HG03108 (cell line): ENCODE measurements around the gene FHIT.
"Not testable (repeated sequence)": the region's sequence is repeated elsewhere in the genome, so short reads cannot be mapped to it uniquely, and the experiment has no call there.

Source experiments
- ATAC-seq: cut with Tn5 transposase; IDR thresholded peaks from one replicate; pipeline ENCODE4 v1.9.1; 2021; ENCODE audit warnings: moderate library complexity; ENCODE audit not compliant: unreplicated experiment

FHIT gene

GRCh38 chr3:59831394-59831793, 1419.9 kb downstream of the FHIT start:
- ATAC-seq: no peak

DNA sequence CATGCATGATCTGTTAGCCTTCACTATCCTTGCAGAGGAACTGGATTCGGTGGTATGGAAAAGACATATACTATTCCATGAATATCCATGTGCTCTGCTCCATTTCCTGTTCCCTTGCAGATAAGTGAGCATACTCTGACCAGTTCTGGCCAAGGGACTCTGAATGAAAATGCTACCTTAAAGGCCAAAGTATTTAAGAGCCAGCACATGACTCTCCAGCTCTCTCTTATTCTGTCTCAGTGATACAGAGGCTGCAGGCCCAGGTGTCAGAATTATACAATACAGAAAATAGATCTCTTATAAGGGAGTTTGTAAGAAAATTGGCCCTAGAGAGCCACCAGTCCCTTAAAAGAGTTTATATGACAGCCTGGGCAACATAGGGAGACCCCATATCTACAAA, 1421.7 kb downstream of the FHIT start:
- no peak for ATAC-seq

- no peak for ATAC-seq
Observed at GRCh38 chr3:59824876-59825275, 1426.4 kb downstream of the FHIT start.

- no peak for ATAC-seq
Observed at GRCh38 chr3:59821274-59821673, 1430.0 kb downstream of the FHIT start.

- no peak for ATAC-seq
Observed at GRCh38 chr3:59820352-59820934, 1430.8 kb downstream of the FHIT start.

- no peak for ATAC-seq
Observed at GRCh38 chr3:59818919-59819300, 1432.3 kb downstream of the FHIT start.

- ATAC-seq: no peak
Observed at GRCh38 chr3:59818033-59818918, 1433.0 kb downstream of the FHIT start.

GRCh38 chr3:59817511-59817910, 1433.7 kb downstream of the FHIT start:
- no peak for ATAC-seq

- ATAC-seq: no peak
Observed at GRCh38 chr3:59816312-59816711, 1434.9 kb downstream of the FHIT start.

GRCh38 chr3:59813148-59813538, 1438.1 kb downstream of the FHIT start:
- ATAC-seq: no peak

DNA sequence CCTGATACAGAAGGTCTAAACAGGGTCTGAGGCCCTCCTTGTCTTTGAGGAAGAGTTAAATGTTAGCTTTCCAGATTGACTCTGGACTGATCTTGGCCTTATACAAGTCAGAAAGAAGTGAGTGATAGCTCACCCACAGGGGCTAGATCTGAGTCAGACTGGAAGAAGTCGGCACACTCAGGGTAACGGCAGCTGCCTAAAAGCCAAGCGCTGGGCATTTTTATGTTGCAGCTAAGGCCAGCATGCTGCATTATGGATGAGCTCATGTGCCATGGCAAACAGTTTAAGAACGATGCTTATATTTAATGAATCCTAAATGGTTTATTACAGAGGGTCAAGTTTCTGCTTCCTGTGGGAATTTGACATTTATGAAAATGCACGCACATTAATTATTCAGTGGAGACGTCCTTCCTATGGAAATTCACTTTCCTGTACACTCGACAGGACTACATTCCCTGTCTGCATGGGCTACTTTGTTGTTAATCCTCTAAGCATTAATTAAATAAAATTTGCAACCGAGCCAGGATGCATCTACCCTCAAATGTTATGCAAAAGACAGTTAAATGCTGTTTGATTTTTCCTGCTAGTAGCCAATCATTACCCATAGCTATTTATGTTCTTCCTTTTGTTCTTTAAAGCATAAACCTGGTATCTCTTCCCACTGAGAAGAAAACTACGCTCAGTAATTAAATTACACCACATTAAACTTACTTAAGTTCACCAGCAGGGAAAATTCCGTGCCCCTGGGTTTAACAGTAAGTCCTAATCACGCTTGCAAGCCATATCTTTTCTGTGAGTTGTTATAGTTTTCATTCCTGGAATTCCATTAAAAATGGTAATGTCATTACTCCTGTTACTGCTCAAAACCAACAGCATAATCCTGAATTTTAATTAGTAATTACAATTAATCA, 1438.8 kb downstream of the FHIT start:
- no peak for ATAC-seq

DNA sequence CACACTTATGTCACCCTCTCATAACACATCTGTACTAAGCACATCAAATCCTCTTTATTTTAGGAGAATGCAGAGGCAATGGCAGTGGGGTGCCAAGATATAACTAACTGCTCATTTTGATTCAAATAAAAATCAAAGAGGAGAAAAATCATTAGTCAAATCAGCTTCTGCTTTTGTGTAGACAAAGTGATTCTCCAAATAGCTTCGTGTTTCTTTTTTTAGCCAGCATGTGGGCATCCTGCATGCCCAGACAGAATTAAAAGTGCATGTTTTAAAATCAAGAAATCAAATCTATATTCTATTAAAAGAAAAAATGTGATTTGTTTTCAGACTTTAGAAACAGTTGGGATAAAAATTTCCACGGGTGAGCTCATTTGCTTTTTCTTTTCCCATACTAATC, 1440.1 kb downstream of the FHIT start:
- ATAC-seq: no peak

DNA sequence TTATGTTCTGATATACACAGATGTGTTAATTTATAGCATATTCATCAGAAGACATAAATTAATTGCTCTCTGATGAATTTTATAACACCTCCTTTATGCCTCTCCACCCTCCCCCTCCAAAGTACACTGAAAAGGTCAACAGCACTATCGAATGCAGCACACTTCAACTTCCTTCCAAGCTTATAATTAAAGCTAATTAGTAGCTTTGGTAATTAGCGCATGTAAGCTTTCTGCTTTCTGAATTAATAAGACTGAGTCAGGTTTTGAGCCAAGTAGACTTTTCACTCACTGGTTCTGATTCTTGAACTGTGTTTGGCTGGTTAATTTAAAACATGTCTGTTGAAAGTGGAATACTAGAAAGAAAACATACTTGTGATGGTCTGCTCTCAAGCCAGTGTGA, 1440.6 kb downstream of the FHIT start:
- no peak for ATAC-seq

- ATAC-seq: no peak
Observed at GRCh38 chr3:59809710-59810444, 1441.4 kb downstream of the FHIT start.

- no peak for ATAC-seq
Observed at GRCh38 chr3:59809016-59809415, 1442.2 kb downstream of the FHIT start.

DNA sequence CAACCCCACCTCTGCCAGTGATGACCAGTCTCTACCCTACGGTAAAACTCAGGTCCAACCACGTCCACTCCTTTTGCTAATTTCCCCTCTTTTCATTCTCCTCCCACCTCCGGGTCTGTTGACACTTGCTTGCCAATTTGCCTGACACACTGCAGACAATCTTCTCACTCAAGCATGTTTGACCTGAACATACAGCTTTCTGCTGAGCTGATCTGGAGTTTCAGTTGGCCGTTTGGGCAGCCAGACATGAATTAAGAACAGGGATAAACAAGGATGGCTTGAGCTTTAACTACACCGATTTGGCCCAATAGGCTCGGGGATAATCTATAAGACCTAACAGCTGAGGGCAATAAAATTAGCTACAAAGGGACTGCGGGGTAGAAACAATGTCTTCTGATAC, 1442.8 kb downstream of the FHIT start:
- ATAC-seq: no peak

DNA sequence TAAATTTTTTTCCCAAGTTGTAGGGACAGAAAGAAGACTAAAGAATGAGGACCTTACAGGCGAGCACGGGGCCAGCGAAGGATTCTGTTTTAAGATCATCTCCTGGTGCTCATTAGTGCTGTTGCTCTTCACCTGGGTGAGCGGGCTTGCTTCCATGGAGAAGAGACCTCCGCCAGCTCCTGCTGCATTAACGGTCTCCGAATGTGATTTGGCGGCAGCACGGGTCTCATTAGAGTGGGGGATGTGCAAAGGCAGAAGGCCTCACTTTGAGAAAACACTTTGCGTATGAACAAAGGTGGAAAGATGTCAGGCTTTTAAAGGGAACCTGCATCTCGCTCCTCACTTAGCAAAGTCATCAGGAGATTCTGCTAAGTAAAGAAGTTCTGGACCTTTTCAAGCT, 1448.0 kb downstream of the FHIT start:
- ATAC-seq: no peak

DNA sequence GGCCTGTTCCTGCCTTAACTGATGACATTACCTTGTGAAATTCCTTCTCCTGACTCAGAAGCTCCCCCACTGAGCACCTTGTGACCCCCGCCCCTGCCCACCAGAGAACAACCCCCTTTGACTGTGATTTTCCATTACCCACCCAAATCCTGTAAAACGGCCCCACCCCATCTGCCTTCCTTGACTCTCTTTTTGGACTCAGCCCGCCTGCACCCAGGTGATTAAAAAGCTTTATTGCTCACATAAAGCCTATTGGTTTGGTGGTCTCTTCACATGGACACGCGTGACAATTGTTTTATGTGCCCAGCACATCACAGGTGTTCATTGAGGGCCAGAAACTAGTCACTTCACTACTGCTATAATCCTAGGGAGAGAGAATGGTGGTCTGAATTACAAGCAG, 1448.8 kb downstream of the FHIT start:
- ATAC-seq: not testable (repeated sequence)

- ATAC-seq: no peak
Observed at GRCh38 chr3:59802045-59802444, 1449.2 kb downstream of the FHIT start.

GRCh38 chr3:59800481-59800880, 1450.8 kb downstream of the FHIT start:
- ATAC-seq: no peak
